HuH-7.5 (cell line): Measurements from ENCODE around the gene PRKD3.

Experiments used
- DNase-seq: peaks from one replicate; pipeline ENCODE4 v3.0.0; 2011; ENCODE audit warnings: low spot score

Gene PRKD3

GRCh38 chr2:37324786-37325624 lies at the start of gene PRKD3:
PRKD3 (minus strand) TSS chr2:37324833; CDS start chr2:37316524, 8,309 bp downstream.
- peak; percentile 60 for DNase-seq

- no peak for DNase-seq
Measured at GRCh38 chr2:37372000-37372399, 47.4 kb upstream of the PRKD3 start.

- DNase-seq: no peak
Measured at GRCh38 chr2:37370666-37371065, 46.0 kb upstream of the PRKD3 start.

- no peak for DNase-seq
Measured at GRCh38 chr2:37367984-37368383, 43.4 kb upstream of the PRKD3 start.

- DNase-seq: no peak
Measured at GRCh38 chr2:37367310-37367709, 42.7 kb upstream of the PRKD3 start.

- no peak for DNase-seq
Measured at GRCh38 chr2:37366773-37367172, 42.1 kb upstream of the PRKD3 start.

GRCh38 chr2:37365669-37366068 lies 41.0 kb upstream of the PRKD3 start:
- no peak for DNase-seq

- DNase-seq: no peak
Measured at GRCh38 chr2:37364351-37364750, 39.7 kb upstream of the PRKD3 start.

GRCh38 chr2:37361994-37362698 lies 37.5 kb upstream of the PRKD3 start:
- no peak for DNase-seq

- DNase-seq: no peak
Measured at GRCh38 chr2:37361216-37361815, 36.7 kb upstream of the PRKD3 start.

GRCh38 chr2:37358466-37358865 lies 33.8 kb upstream of the PRKD3 start:
- DNase-seq: no peak

- DNase-seq: no peak
Measured at GRCh38 chr2:37357530-37357929, 32.9 kb upstream of the PRKD3 start.

- DNase-seq: no peak
Measured at GRCh38 chr2:37357069-37357468, 32.4 kb upstream of the PRKD3 start.

GRCh38 chr2:37356299-37356698 lies 31.7 kb upstream of the PRKD3 start:
- no peak for DNase-seq

- no peak for DNase-seq
Measured at GRCh38 chr2:37355735-37356134, 31.1 kb upstream of the PRKD3 start.

- no peak for DNase-seq
Measured at GRCh38 chr2:37354531-37354930, 29.9 kb upstream of the PRKD3 start.

- DNase-seq: peak; percentile 49
Measured at GRCh38 chr2:37350034-37350433, 25.4 kb upstream of the PRKD3 start.

- no peak for DNase-seq
Measured at GRCh38 chr2:37349231-37349860, 24.7 kb upstream of the PRKD3 start.

GRCh38 chr2:37348155-37348554 lies 23.5 kb upstream of the PRKD3 start:
- DNase-seq: no peak

- peak; percentile 37 for DNase-seq
Measured at GRCh38 chr2:37344453-37345361, 20.1 kb upstream of the PRKD3 start, which contains the start of gene QPCT. QPCT (plus strand) TSS chr2:37344630; CDS start chr2:37344732, 102 bp downstream.
